Caco-2 (cell line): ENCODE measurements around the gene GALNT18. TPM values are rescaled to one million over a fixed set of nuclear protein-coding genes. Genes with fewer than 3 reads are reported as not detected.

Experiments
- BruUV-seq: library from RNA; stranded (reverse); fragments of 400-500 nt; replicated peaks from 2 replicates; lab custom pipeline; 2021; lab: Mats Ljungman, UMichigan
- CTCF ChIA-PET: fragments of 300-600 bp; sonication (Branson Sonifier 250); formaldehyde crosslinking; loops from one replicate; lab custom pipeline; 2022; ENCODE audit warnings: antibody characterized with exemption; lab: Charles Lee
- POLR2A ChIA-PET: fragments of 300-600 bp; sonication (Branson Sonifier 250); formaldehyde crosslinking; loops from one replicate; lab custom pipeline; 2022; ENCODE audit warnings: antibody characterized with exemption; lab: Charles Lee
- DNase-seq, 2 experiments: peaks; one replicate each; pipeline versions ENCODE4 v3.0.0 to v3.0.0-alpha.2; 2020 to 2022
- H3K27me3 ChIP-seq: replicated peaks from 2 replicates; pipeline ENCODE4 v1.6.0; 2011; ENCODE audit warnings: low read length; ENCODE audit not compliant: control insufficient read depth, insufficient read depth
- H3K36me3 ChIP-seq: 2 replicates; pipeline ENCODE4 v1.5.1; 2011; ENCODE audit warnings: low read length; ENCODE audit not compliant: control insufficient read depth, insufficient read depth
- H3K4me1 ChIP-seq: fragments of 250-450 bp; sonication (Bioruptor Pico); 2 replicates; pipeline ENCODE4 v1.5.1; 2020; ENCODE audit warnings: mild to moderate bottlenecking
- H3K4me3 ChIP-seq: 2 replicates; pipeline ENCODE4 v1.5.1; 2011; ENCODE audit warnings: low read depth, mild to moderate bottlenecking, control low read depth, low read length
- H3K9me3 ChIP-seq: fragments of 250-450 bp; sonication (Bioruptor Pico); 2 replicates; pipeline ENCODE4 v1.5.1; 2020; ENCODE audit warnings: mild to moderate bottlenecking, moderate library complexity
- H3K27ac Mint-ChIP-seq: one replicate; pipeline ENCODE4 v1.8.0; 2022; ENCODE audit warnings: mixed read lengths; ENCODE audit not compliant: unreplicated experiment
- H3K27me3 Mint-ChIP-seq: one replicate; pipeline ENCODE4 v1.8.0; 2022; ENCODE audit warnings: mixed read lengths; ENCODE audit not compliant: insufficient read depth, unreplicated experiment
- H3K36me3 Mint-ChIP-seq: one replicate; pipeline ENCODE4 v1.8.0; 2022; ENCODE audit warnings: mild to moderate bottlenecking, mixed read lengths; ENCODE audit not compliant: insufficient read depth, unreplicated experiment
- H3K4me1 Mint-ChIP-seq: one replicate; pipeline ENCODE4 v1.8.0; 2022; ENCODE audit warnings: low read depth, mixed read lengths; ENCODE audit not compliant: unreplicated experiment
- H3K4me3 Mint-ChIP-seq: one replicate; pipeline ENCODE4 v1.8.0; 2022; ENCODE audit warnings: mild to moderate bottlenecking, moderate library complexity, mixed read lengths; ENCODE audit not compliant: unreplicated experiment
- H3K9me3 Mint-ChIP-seq: one replicate; pipeline ENCODE4 v1.8.0; 2022; ENCODE audit warnings: mixed read lengths; ENCODE audit not compliant: unreplicated experiment
- CTCF ChIP-seq, 2 experiments: fragments of 200-600 bp in 1 of 2; IDR thresholded peaks; 1 replicate in 1 of 2; 2 replicates in 1 of 2; pipeline versions ENCODE4 v1.5.1 to v1.8.0; 2011 to 2022; ENCODE audit warnings: antibody characterized with exemption in 1 of 2, control low read depth in 1 of 2, inconsistent platforms in 1 of 2, low read depth in 1 of 2, low read length in 1 of 2, mild to moderate bottlenecking in 1 of 2, moderate library complexity in 1 of 2; ENCODE audit not compliant: insufficient read depth in 1 of 2, severe bottlenecking in 1 of 2, unreplicated experiment in 1 of 2
- intact Hi-C: fragments of 100-400 bp; cut with micrococcal nuclease; formaldehyde crosslinking; loops from one replicate; pipeline ENCODE4 v1.10.0; 2022; ENCODE audit not compliant: unreplicated experiment
- total RNA-seq: library from RNA; stranded (reverse); gene quantifications from 2 replicates; pipeline ENCODE4 v1.2.3, GENCODE V29; 2022

GALNT18 gene
- total RNA-seq, 1 experiment from 2014 or later: 0.43 TPM

GRCh38 chr11:11454671-11455223 lies 167.1 kb downstream of the GALNT18 start:
- Mint-ChIP-seq H3K9me3 (no peaks in the 10 kb centered on the region), H3K36me3 (no peaks in the 10 kb centered on the region), H3K27ac (no peak overlapping the region), H3K27me3 (peaks cover 6% of the 10 kb centered on the region), H3K4me3 (no peak overlapping the region), H3K4me1 (peaks cover 12% of the 10 kb centered on the region)
- intact Hi-C loops: loop anchor here (10.0 kb wide), 1 partner anchor 520 kb away; no protein-coding TSS in a partner anchor
- H3K4me1 ChIP-seq: peaks cover 18% of the 10 kb centered on the region
- peak in 1 of 2 experiments; percentile 58 for DNase-seq
- POLR2A ChIA-PET: no interaction called here
- no TSS peak for BruUV-seq
- peaks cover 1% of the 10 kb centered on the region; the same call in 1 of the 2 replicates for H3K36me3 ChIP-seq
- no peaks in the 10 kb centered on the region for H3K27me3 ChIP-seq
- TF ChIP-seq CTCF (IDR thresholded peaks at IDR 0.05; ENCODE audit: insufficient read depth in 1 of 2, low read depth in 1 of 2, low read length in 1 of 2, severe bottlenecking in 1 of 2, unreplicated experiment in 1 of 2): no peak
- CTCF ChIA-PET: no interaction called here
- no peak overlapping the region for H3K4me3 ChIP-seq
- no peaks in the 10 kb centered on the region for H3K9me3 ChIP-seq

GRCh38 chr11:11451501-11452005 lies 170.3 kb downstream of the GALNT18 start:
- H3K27ac Mint-ChIP-seq: no peak overlapping the region
- H3K27me3 ChIP-seq: no peaks in the 10 kb centered on the region; the same call in 1 of the 2 replicates
- BruUV-seq: no TSS peak
- POLR2A ChIA-PET: no interaction called here
- H3K36me3 Mint-ChIP-seq: no peaks in the 10 kb centered on the region
- peaks cover 12% of the 10 kb centered on the region for H3K4me1 Mint-ChIP-seq
- TF ChIP-seq CTCF (IDR thresholded peaks at IDR 0.05; ENCODE audit: insufficient read depth in 1 of 2, low read depth in 1 of 2, low read length in 1 of 2, severe bottlenecking in 1 of 2, unreplicated experiment in 1 of 2): peak in 1 of 2 experiments; percentile 21
- H3K4me3 ChIP-seq: no peak overlapping the region
- H3K9me3 ChIP-seq: no peaks in the 10 kb centered on the region
- H3K4me3 Mint-ChIP-seq: peak overlapping the region; percentile 17
- DNase-seq: peak; percentile 51 to 65
- peaks cover 3% of the 10 kb centered on the region for H3K27me3 Mint-ChIP-seq
- peaks cover 1% of the 10 kb centered on the region; the same call in 1 of the 2 replicates for H3K36me3 ChIP-seq
- no peaks in the 10 kb centered on the region for H3K9me3 Mint-ChIP-seq
- H3K4me1 ChIP-seq: peaks cover 18% of the 10 kb centered on the region
- CTCF ChIA-PET: no interaction called here
- intact Hi-C loops: loop anchor here (10.0 kb wide), 1 partner anchor 517 kb away; no protein-coding TSS in a partner anchor

DNA sequence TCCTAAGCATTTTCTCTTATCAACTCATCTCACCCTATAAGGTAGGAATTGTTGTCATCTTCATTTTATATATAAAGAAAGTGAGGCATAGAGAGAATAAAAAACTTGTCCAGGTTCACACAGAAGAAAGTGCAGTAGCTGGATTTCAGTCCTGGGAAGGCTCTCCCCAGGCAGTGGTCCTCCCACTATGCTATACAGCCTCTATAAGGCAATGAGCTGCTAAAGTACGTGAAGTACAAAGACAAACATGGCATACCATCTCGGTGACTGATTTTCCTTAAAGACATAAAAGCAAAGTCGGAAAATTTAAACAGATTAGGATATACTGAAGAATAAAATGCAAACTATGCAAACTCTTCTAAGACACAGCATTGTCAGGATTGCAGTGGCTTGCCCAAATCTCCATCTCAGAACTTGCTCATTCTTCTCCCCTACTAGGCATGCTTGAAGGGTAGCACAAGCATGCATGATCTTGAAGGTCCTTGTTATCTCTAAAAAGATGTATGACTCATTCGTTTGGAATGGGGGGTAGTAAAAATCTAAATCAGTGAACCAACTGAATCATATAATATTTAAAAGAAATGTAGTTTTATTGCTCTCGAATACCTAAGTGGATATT lies 171.0 kb downstream of the GALNT18 start:
- TF ChIP-seq CTCF (IDR thresholded peaks at IDR 0.05; ENCODE audit: insufficient read depth in 1 of 2, low read depth in 1 of 2, low read length in 1 of 2, severe bottlenecking in 1 of 2, unreplicated experiment in 1 of 2): no peak
- Histone ChIP-seq H3K36me3 (peaks cover 1% of the 10 kb centered on the region; the same call in 1 of the 2 replicates), H3K4me3 (no peak overlapping the region), H3K4me1 (peaks cover 18% of the 10 kb centered on the region), H3K27me3 (no peaks in the 10 kb centered on the region; the same call in 1 of the 2 replicates), H3K9me3 (no peaks in the 10 kb centered on the region)
- DNase-seq: peak in 1 of 2 experiments; percentile 9
- no peaks in the 10 kb centered on the region for H3K9me3 Mint-ChIP-seq
- H3K27ac Mint-ChIP-seq: no peak overlapping the region
- intact Hi-C loops: loop anchor here (10.0 kb wide), 1 partner anchor 516 kb away; no protein-coding TSS in a partner anchor
- no peaks in the 10 kb centered on the region for H3K36me3 Mint-ChIP-seq
- ChIA-PET CTCF (interaction anchor here (0.9 kb wide), 1 partner anchor 517 kb away, joined by 3 read pairs; no protein-coding TSS in a partner anchor), POLR2A (no interaction called here)
- peaks cover 12% of the 10 kb centered on the region for H3K4me1 Mint-ChIP-seq
- H3K4me3 Mint-ChIP-seq: no peak overlapping the region
- BruUV-seq: TSS peak; percentile 89
- H3K27me3 Mint-ChIP-seq: peaks cover 3% of the 10 kb centered on the region
